Breast epithelium (tissue), 3 donors: ENCODE results near the gene SLC17A3.

ENCODE experiments used
- CTCF ChIP-seq, 3 donors: fragments of 450-650 bp; IDR thresholded peaks; one replicate each; pipeline ENCODE4 v1.5.1; 2016 to 2017; ENCODE audit warnings: antibody characterized with exemption in 3 of 3, mild to moderate bottlenecking in 3 of 3, moderate library complexity in 3 of 3
- POLR2A ChIP-seq: fragments of 450-650 bp; IDR thresholded peaks from one replicate; pipeline ENCODE4 v1.6.1; 2016; ENCODE audit warnings: antibody characterized with exemption, mild to moderate bottlenecking, moderate library complexity
- POLR2AphosphoS5 ChIP-seq, 3 donors: sonication (generic); formaldehyde crosslinking; IDR thresholded peaks; one replicate each; pipeline ENCODE4 v1.6.1; 2017; ENCODE audit warnings: antibody characterized with exemption in 3 of 3

GRCh38 chr6:25918083-25918683, 44.1 kb upstream of the SLC17A3 start:
- TF ChIP-seq CTCF (IDR thresholded peaks at IDR 0.05): no peak
- no peak for TF ChIP-seq POLR2A
- TF ChIP-seq POLR2AphosphoS5 (IDR thresholded peaks at IDR 0.05): no peak
